GM12872 (cell line): Measurements from ENCODE around the gene CRIP1.

Experiments
- TF ChIP-seq, protein P1 (sequence below): IDR thresholded peaks from 3 replicates; pipeline ENCODE4 v1.5.1; 2011; ENCODE audit warnings: low read depth, mild to moderate bottlenecking, low read length, moderate library complexity; ENCODE audit not compliant: insufficient read depth

Gene CRIP1

GRCh38 chr14:105491366-105491973, 4.8 kb downstream of the CRIP1 start:
- TF ChIP-seq, protein P1, sequence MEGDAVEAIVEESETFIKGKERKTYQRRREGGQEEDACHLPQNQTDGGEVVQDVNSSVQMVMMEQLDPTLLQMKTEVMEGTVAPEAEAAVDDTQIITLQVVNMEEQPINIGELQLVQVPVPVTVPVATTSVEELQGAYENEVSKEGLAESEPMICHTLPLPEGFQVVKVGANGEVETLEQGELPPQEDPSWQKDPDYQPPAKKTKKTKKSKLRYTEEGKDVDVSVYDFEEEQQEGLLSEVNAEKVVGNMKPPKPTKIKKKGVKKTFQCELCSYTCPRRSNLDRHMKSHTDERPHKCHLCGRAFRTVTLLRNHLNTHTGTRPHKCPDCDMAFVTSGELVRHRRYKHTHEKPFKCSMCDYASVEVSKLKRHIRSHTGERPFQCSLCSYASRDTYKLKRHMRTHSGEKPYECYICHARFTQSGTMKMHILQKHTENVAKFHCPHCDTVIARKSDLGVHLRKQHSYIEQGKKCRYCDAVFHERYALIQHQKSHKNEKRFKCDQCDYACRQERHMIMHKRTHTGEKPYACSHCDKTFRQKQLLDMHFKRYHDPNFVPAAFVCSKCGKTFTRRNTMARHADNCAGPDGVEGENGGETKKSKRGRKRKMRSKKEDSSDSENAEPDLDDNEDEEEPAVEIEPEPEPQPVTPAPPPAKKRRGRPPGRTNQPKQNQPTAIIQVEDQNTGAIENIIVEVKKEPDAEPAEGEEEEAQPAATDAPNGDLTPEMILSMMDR, result no peak

DNA sequence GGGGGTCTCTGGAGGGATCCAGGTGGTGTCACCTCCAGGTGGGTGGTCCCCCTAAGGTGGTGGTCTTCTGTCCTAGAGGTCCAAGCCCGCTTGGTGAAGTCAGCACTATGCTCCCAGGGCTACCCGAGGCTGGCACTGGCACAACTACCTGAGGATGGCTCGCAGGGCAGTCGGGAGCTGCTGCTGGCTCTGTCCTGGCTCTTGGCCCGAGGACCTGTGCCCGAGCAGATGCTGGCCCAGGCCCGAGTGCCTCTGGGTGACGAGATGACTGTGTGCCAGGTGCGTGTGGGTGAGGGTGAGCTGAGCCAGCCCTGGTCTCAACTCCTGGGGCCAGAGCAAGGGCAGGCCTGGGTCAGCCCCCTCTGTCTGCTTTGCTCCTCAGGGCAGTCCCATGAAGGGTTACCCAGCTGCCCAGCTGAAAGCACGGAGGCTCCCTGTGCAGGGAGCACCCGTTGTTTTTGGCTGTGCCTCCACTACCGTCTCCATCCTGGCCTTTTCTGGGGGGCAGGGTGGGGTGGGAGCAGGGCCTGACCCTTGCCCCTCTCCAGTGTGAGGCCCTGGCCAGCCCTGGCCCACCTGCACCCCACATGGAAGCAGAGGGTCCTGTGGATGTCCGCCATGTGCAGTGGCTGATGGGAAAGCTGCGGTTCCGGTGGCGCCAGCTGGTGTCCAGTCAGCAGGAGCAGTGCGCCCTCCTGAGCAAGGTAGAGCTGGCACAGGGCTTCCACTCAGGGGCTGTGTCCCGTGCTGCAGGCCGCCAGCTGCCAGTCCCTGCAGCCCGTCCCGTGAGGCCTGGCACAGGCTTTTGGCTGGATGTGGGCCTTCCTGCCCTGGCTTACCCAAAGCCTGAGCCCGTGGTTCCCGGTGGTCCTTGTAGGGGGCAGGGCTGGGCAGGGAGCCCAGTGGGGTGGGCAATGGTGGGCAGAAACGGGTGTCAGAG, 5.6 kb downstream of the CRIP1 start:
- TF ChIP-seq, protein P1, result no peak

DNA sequence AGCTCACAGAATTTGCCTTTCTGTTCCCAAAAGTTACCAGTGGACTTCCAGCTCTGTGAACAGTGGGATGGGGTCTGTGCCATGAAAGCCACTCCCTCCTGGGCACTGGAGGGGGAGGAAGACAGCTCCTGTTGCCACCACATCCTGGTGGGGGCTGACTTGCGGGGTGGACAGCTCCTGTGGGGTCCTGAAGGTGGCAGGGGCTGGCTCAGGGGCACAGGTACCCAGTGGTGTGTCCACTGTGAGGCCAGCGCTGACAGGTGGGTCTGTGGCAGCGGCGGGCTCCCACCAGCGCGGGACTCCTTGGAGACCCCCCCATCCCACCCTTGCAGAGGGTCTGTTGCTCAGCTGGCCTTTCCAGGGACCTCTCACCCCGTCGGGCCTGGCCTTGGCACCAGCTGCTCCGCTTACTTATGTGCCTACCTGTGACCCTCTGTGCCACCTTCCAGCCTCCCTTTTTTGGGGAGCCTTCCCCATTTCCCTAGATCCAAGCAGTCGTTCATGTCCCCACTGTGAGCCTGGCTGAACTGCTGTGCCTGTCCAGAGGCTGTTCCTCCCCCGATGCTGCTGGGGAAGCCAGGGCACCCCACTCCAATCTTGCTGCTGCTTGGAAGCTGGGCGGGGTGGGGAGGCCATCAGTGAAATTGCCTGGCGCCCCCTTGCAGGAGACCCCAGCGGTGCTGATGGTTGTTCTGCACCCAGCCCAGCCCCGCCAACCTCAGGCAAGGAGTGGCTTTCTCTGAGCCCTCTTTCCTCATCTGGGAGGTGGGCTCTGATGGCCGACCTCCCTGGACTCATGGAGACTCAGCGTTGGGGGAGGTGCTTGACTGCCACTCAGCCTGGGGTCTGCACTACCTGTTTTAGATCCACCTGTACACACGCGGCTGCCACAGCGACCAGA, 6.5 kb downstream of the CRIP1 start:
- TF ChIP-seq, protein P1, result no peak

DNA sequence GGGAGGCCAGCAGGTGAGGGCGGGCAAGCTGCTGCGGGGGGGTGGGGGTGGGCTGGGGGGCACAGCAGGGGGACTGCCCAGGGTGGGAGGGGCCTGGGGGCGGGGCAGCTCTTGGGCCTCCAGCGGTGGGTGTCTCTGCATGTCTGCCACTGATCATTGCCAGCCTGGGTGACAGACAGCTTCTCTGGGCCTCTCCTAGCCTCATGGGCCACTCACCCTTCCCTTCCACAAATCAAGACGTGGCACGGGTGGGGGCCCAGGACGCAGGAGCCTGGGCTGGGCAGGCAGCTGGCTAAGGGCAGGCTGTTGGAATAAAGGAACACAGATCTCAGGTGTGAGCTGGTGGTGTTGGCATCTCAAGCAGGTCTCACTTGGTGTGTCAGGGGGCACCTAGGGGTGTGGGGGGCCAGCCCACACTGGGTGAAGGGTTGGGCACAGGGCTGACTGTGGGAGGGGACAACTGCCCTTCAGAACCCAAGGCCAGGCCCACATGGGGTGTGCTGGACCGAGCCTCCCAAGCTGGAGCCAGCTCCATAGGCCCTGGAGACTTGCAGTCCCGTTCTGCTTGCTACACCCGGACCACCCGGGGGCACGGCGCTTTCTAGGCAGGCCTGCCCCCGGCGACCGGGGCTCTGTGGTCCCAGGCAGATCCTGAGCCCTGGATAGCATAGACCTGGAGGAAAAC, 7.4 kb downstream of the CRIP1 start:
- TF ChIP-seq, protein P1, result no peak

GRCh38 chr14:105494606-105494929, 7.9 kb downstream of the CRIP1 start:
- TF ChIP-seq, protein P1, result no peak

GRCh38 chr14:105495101-105495989, 8.7 kb downstream of the CRIP1 start:
- TF ChIP-seq, protein P1, result no peak
